Activated CD4-positive, alpha-beta T cell treated with anti-CD3 and anti-CD28 coated beads, Interleukin-2, amount 50 U/mL, for 48 hours (primary cell): ENCODE data around the gene CCKAR.
"Not testable (repeated sequence)": the region's sequence is repeated elsewhere in the genome, so short reads cannot be mapped to it uniquely, and the experiment has no call there.

Experiments used
- DNase-seq, 2 experiments: peaks; one replicate each; pipeline ENCODE4 v3.0.0-alpha.2; 2020

Gene CCKAR

GRCh38 chr4:26490111-26490959, at the start of gene CCKAR:
Gene CCKAR, minus strand, starts transcription at chr4:26490484. Its CDS starts 217 bp downstream, at chr4:26490267.
- no peak for DNase-seq

- no peak for DNase-seq
Observed at GRCh38 chr4:26533685-26534084, 43.4 kb upstream of the CCKAR start.

GRCh38 chr4:26531491-26532116, 41.3 kb upstream of the CCKAR start:
- DNase-seq, result no peak

- DNase-seq, result no peak
Observed at GRCh38 chr4:26530099-26530498, 39.8 kb upstream of the CCKAR start.

- DNase-seq, result no peak
Observed at GRCh38 chr4:26529479-26529878, 39.2 kb upstream of the CCKAR start.

GRCh38 chr4:26525771-26526150, 35.5 kb upstream of the CCKAR start:
- DNase-seq, result no peak

GRCh38 chr4:26525136-26525770, 35.0 kb upstream of the CCKAR start:
- no peak for DNase-seq

GRCh38 chr4:26524011-26524410, 33.7 kb upstream of the CCKAR start:
- no peak for DNase-seq

GRCh38 chr4:26522478-26522877, 32.2 kb upstream of the CCKAR start:
- DNase-seq, result no peak

GRCh38 chr4:26520728-26521450, 30.6 kb upstream of the CCKAR start:
- no peak for DNase-seq

- DNase-seq, result no peak
Observed at GRCh38 chr4:26515936-26516335, 25.7 kb upstream of the CCKAR start.

GRCh38 chr4:26510334-26510964, 20.2 kb upstream of the CCKAR start:
- no peak for DNase-seq

- no peak for DNase-seq
Observed at GRCh38 chr4:26509681-26510333, 19.5 kb upstream of the CCKAR start.

- DNase-seq, result no peak
Observed at GRCh38 chr4:26507286-26507685, 17.0 kb upstream of the CCKAR start.

- DNase-seq, result no peak
Observed at GRCh38 chr4:26503844-26504243, 13.6 kb upstream of the CCKAR start.

GRCh38 chr4:26503427-26503826, 13.1 kb upstream of the CCKAR start:
- DNase-seq, result no peak

- not testable (repeated sequence) for DNase-seq
Observed at GRCh38 chr4:26500565-26500999, 10.3 kb upstream of the CCKAR start.

- DNase-seq, result no peak
Observed at GRCh38 chr4:26496207-26496783, 6.0 kb upstream of the CCKAR start.

GRCh38 chr4:26493461-26493860, 3.2 kb upstream of the CCKAR start:
- DNase-seq, result no peak

- DNase-seq, result no peak
Observed at GRCh38 chr4:26491449-26492170, 1.3 kb upstream of the CCKAR start.

GRCh38 chr4:26490960-26491284, 638 bp upstream of the CCKAR start:
- no peak for DNase-seq
